ENCODE measurements around the gene ADAMTS14. TPM values are rescaled to one million over a fixed set of nuclear protein-coding genes. Genes with fewer than 3 reads are reported as not detected.

The ADAMTS14 gene
- total and polyA plus RNA-seq, 12 donors: under 0.01 to 1.2 (median 0.34) TPM; not detected in 3

DNA sequence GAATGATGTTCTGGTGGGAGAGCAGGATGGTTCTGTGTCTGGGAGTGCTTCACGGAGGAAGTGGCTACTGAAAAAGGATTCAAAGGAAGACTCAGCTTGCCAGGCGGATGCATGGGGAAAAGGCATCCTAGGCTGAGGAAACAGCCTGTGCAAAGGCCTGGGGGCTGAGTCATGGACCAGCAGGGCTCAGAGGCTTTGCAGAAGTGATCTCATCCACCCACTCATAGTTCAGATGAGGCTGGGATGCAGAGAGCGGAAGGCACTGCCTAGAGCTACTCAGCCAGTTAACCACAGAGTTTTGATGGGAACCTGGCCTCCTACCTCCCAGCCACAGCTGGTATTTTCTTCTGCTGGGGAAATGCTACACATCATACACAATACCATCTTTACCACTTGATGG is 15.8 kb upstream of the ADAMTS14 start:
- TF ChIP-seq, protein P1, sequence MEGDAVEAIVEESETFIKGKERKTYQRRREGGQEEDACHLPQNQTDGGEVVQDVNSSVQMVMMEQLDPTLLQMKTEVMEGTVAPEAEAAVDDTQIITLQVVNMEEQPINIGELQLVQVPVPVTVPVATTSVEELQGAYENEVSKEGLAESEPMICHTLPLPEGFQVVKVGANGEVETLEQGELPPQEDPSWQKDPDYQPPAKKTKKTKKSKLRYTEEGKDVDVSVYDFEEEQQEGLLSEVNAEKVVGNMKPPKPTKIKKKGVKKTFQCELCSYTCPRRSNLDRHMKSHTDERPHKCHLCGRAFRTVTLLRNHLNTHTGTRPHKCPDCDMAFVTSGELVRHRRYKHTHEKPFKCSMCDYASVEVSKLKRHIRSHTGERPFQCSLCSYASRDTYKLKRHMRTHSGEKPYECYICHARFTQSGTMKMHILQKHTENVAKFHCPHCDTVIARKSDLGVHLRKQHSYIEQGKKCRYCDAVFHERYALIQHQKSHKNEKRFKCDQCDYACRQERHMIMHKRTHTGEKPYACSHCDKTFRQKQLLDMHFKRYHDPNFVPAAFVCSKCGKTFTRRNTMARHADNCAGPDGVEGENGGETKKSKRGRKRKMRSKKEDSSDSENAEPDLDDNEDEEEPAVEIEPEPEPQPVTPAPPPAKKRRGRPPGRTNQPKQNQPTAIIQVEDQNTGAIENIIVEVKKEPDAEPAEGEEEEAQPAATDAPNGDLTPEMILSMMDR (IDR thresholded peaks at IDR 0.05): no peak
- no peak for TF ChIP-seq POLR2A (IDR thresholded peaks at IDR 0.05)
- no peaks in the 10 kb centered on the region for H3K9me3 ChIP-seq (replicated peaks in 1 of 3)
- intact Hi-C loops (cut with DNase I): no loop called here
- no peaks in the 10 kb centered on the region for H3K36me3 ChIP-seq (replicated peaks in 1 of 2)
- H3K4me3 ChIP-seq: no peak overlapping the region
- peak in 1 of 7 donors; percentile 14 for DNase-seq
- H3K27ac ChIP-seq: no peak overlapping the region
- WGBS, 4 donors: 41 to 48% (median 45%) methylated on average over 2 to 3 of the region's 3 CpGs
- H3K4me1 ChIP-seq (replicated peaks in 1 of 2): no peaks in the 10 kb centered on the region
- H3K27me3 ChIP-seq: no peaks in the 10 kb centered on the region

DNA sequence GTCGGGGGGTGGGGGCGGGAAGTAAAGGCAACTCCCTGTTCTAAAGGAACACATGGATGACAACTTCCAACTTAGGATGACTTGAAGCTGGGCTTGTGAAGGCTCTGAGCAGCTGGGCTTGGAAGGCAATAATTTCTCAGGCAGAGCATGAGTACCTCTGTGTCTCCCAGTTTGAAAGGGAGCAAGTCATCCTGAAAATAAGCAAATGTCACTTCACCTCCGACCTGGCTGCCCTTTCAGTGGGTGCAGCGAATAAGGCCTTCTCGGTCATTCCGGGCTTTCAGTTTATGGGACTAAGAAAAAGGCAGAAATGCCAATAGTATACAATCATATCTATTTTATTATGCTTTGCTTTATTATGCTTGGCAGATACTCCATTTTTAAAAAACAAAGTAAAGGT is 15.3 kb upstream of the ADAMTS14 start:
- TF ChIP-seq, protein P1 (IDR thresholded peaks at IDR 0.05): no peak
- no peak for TF ChIP-seq POLR2A (IDR thresholded peaks at IDR 0.05)
- no peak for DNase-seq
- intact Hi-C loops (cut with DNase I): no loop called here

DNA sequence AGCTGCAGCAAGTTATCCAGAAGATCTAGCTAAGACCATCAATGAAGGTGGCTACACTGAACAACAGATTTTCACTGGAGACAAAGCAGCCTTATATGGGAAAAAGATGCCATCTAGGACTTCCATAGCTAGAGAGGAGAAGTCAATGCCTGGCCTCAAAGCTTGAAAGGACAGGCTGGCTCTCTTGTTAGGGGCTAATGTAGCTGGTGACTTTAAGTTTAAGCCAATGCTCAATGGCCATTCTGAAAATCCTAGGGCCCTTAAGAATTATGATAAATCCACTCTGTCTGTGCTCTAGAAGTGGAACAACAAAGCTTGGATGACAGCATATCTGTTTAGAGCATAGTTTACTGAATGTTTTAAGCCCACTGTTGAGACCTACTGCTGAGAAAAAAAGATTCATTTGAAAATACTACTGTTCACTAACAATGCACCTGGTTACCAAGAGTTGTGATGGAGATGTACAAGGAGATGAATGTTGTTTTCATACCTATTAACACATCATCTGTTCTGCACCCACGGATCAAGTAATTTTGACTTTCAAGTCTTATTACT is 13.6 kb upstream of the ADAMTS14 start:
- TF ChIP-seq, protein P1 (IDR thresholded peaks at IDR 0.05): no peak
- no peak for TF ChIP-seq POLR2A (IDR thresholded peaks at IDR 0.05)
- DNase-seq: no peak
- 74 to 89% (median 81%) methylated on average over 1 of the region's 1 CpG for WGBS, 4 donors
- no peak overlapping the region for H3K4me3 ChIP-seq
- H3K9me3 ChIP-seq (replicated peaks in 1 of 3): no peaks in the 10 kb centered on the region
- no peak overlapping the region for H3K27ac ChIP-seq
- no peaks in the 10 kb centered on the region for H3K36me3 ChIP-seq (replicated peaks in 1 of 2)
- H3K27me3 ChIP-seq: no peaks in the 10 kb centered on the region
- no peaks in the 10 kb centered on the region for H3K4me1 ChIP-seq (replicated peaks in 1 of 2)
- intact Hi-C loops (cut with DNase I): no loop called here

More for the DNA sequence above, 15.3 kb upstream of the ADAMTS14 start:
- Histone ChIP-seq H3K9me3 (replicated peaks in 1 of 3) (no peaks in the 10 kb centered on the region), H3K4me1 (replicated peaks in 1 of 2) (no peaks in the 10 kb centered on the region), H3K4me3 (no peak overlapping the region), H3K27ac (no peak overlapping the region), H3K36me3 (replicated peaks in 1 of 2) (no peaks in the 10 kb centered on the region), H3K27me3 (no peaks in the 10 kb centered on the region)
- WGBS, 4 donors: 88 to 89% (median 89%) methylated on average over 6 of the region's 6 CpGs

DNA sequence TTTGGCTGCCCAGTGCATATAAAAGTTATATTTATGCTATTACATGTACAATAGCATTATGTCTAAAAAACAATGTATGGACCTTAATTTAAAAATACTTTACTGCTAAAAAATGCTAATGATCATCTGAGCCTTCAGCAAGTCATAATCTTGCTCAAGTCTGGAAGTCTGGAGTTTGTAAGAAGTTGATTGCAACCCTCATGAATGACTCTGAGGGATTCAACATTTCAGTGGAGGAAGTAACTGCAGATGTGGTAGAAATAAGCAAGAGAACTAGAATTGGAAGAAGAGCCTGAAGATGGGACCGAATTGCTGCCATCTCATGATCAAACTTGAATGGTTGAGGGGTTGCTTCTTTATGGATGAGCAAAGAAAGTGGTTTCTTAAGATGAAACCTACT is 13.0 kb upstream of the ADAMTS14 start:
- 59 to 80% (median 68%) methylated on average over 1 of the region's 1 CpG for WGBS, 4 donors
- H3K27me3 ChIP-seq: no peaks in the 10 kb centered on the region
- H3K9me3 ChIP-seq (replicated peaks in 1 of 3): no peaks in the 10 kb centered on the region
- H3K27ac ChIP-seq: no peak overlapping the region
- TF ChIP-seq POLR2A (IDR thresholded peaks at IDR 0.05): no peak
- TF ChIP-seq, protein P1 (IDR thresholded peaks at IDR 0.05): no peak
- H3K36me3 ChIP-seq (replicated peaks in 1 of 2): no peaks in the 10 kb centered on the region
- no peak for DNase-seq
- no peak overlapping the region for H3K4me3 ChIP-seq
- H3K4me1 ChIP-seq (replicated peaks in 1 of 2): no peaks in the 10 kb centered on the region
- intact Hi-C loops (cut with DNase I): no loop called here

Data from adrenal gland (tissue), 12 donors.